Stimulated activated naive B cell treated with anti-CD40 and anti-IgM and Interleukin-4, amounts not matched to agents 10 μg/mL and 1 μg/mL and 100 μg/mL, for 72 hours (primary cell): Measurements from ENCODE around the gene SLC7A1.
"Not testable (repeated sequence)": the region's sequence is repeated elsewhere in the genome, so short reads cannot be mapped to it uniquely, and the experiment has no call there.

Source experiments
- ATAC-seq, 2 donors: fragments of 150-1000 bp; cut with Tn5 transposase; replicated peaks; 2 replicates each; pipeline ENCODE4 v1.10.0; 2021; ENCODE audit warnings: moderate library complexity in 1 of 2
- DNase-seq: peaks from one replicate; pipeline ENCODE4 v3.0.0; 2021
- H3K27ac Mint-ChIP-seq: one replicate; pipeline ENCODE4 v1.8.0; 2022; ENCODE audit warnings: mild to moderate bottlenecking, mixed read lengths
- H3K27me3 Mint-ChIP-seq, 2 donors: one replicate each; pipeline ENCODE4 v1.8.0; 2022; ENCODE audit warnings: mixed read lengths in 2 of 2
- H3K36me3 Mint-ChIP-seq, 2 donors: one replicate each; pipeline ENCODE4 v1.8.0; 2022; ENCODE audit warnings: mixed read lengths in 2 of 2, mild to moderate bottlenecking in 1 of 2
- H3K4me1 Mint-ChIP-seq, 2 donors: one replicate each; pipeline ENCODE4 v1.8.0; 2022; ENCODE audit warnings: mixed read lengths in 2 of 2, mild to moderate bottlenecking in 1 of 2
- H3K4me3 Mint-ChIP-seq, 2 donors: one replicate each; pipeline ENCODE4 v1.8.0; 2022; ENCODE audit warnings: mild to moderate bottlenecking in 2 of 2, mixed read lengths in 2 of 2, moderate library complexity in 1 of 2
- H3K9me3 Mint-ChIP-seq, 2 donors: one replicate each; pipeline ENCODE4 v1.8.0; 2022; ENCODE audit warnings: mixed read lengths in 2 of 2, mild to moderate bottlenecking in 1 of 2

SLC7A1 gene

DNA sequence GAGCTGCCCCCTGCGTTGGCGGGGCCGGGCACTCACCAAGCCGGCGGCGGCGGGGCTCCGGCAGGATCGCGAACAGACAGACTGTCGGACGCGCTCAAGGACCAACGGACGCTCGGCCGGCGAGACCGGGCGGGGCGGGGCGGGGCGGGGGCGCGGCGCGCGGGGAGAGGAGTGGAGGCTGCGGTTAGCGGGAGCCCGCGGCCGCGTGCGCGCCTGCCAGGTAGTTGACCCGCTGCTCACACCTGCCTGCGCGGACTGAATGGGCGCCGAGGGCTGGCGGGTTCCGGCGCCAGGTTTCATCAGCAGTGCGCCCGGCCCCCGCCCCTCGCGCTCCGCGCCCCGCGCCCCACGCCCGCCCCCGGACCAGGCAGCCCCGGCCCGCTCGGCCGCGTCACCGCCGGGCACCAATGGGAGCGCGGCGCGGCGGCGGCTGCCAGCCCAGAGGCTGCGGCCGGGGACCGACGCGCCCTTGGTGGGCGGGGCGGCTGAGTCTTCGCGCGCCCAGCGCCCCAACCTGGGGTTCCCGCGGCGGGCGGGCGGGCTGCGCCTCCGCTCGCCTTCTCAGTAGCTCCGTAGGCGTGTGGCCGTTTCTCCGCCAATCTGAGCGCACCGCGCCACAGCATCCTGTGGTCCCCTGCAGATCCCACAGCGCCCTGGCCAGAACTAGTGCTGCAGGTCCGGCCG lies at the start of gene SLC7A1:
SLC7A1 (minus strand) TSS at position 309 of the 684 bp plus-strand sequence. CDS start 59,500 bp downstream, outside the sequence.
- peaks cover 3 to 6% of the 10 kb centered on the region in 2 donors for H3K27me3 Mint-ChIP-seq
- ATAC-seq (peak; percentile 81 to 88), DNase-seq (peak; percentile 80)
- H3K4me1 Mint-ChIP-seq = peaks cover 19 to 44% of the 10 kb centered on the region in 2 donors
- H3K36me3 Mint-ChIP-seq = peaks cover 5 to 13% of the 10 kb centered on the region in 2 donors
- H3K4me3 Mint-ChIP-seq = peak within 1 kb of the TSS; percentile 90 to 94
- no peaks in the 10 kb centered on the region for H3K9me3 Mint-ChIP-seq
- H3K27ac Mint-ChIP-seq = peak within 1 kb of the TSS; percentile 97

DNA sequence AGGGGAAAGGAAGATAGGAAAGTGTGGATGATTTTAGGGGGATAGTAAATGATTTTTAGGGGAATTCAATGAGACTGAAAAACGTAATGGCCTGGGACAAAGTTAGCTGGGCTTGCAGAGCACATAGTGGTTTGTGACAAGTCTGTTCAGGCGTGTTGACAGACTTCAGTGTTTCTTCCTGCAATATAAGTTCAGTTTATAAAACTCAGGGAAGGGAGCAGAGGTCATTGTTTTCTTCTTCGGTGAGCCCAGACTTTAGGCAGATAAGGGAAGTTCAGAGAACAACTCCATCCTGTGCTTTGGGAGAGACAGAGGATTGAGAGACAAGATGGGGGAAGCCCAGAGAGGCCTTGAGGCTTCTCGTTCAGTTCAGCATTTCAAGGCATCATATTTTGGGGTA lies 45.2 kb upstream of the SLC7A1 start:
- Mint-ChIP-seq H3K36me3 (no peaks in the 10 kb centered on the region), H3K4me1 (no peaks in the 10 kb centered on the region), H3K27me3 (peaks cover 21 to 24% of the 10 kb centered on the region in 2 donors), H3K27ac (no peak overlapping the region), H3K4me3 (no peak overlapping the region), H3K9me3 (peaks cover 0 to 2% of the 10 kb centered on the region in 2 donors)
- ATAC-seq (no peak), DNase-seq (no peak)

DNA sequence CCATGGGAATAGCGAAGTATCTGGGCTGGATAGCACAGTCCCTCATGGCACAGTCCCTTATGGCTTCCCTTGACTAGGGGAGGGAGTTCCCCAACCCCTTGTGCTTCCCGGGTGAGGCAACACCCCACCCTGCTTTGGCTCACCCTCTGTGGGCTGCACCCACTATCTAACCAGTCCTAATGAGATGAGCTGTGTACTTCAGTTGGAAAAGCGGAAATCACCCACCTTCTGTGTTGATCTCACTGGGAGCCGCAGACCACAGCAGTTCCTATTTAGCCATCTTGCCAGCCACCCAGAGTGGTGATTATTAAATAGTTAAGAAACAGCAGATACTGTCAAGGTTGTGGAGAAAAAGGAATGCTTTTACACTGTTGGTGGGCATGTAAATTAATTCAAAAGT lies 41.3 kb upstream of the SLC7A1 start:
- not testable (repeated sequence) for H3K36me3 Mint-ChIP-seq, H3K27ac Mint-ChIP-seq, H3K4me1 Mint-ChIP-seq, ATAC-seq, DNase-seq, H3K9me3 Mint-ChIP-seq, H3K4me3 Mint-ChIP-seq
- peaks cover 43 to 58% of the 10 kb centered on the region in 2 donors for H3K27me3 Mint-ChIP-seq

DNA sequence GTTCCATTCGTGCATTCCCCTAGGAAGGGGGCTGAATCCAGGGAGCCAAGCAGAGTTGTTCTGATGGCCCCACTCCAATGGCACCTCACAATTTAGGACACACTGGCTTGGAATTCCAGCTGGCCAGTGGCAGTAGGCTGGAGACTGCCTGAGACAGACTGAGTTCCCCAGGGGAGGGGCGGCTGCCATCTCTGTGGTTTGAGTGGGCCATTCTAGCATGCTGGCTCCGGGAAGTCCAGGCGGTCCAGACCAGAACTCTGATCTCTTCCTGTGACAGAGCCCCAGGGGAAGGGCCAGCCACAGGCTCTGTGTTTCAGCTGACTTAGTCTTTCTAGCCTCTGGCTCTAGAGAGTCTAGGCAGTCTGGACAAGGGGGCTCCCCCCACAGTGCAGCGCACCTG lies 29.5 kb upstream of the SLC7A1 start:
- ATAC-seq (no peak), DNase-seq (no peak)
- H3K27me3 Mint-ChIP-seq = peaks cover 23 to 56% of the 10 kb centered on the region in 2 donors
- no peak overlapping the region for H3K4me3 Mint-ChIP-seq
- peaks cover 3 to 10% of the 10 kb centered on the region in 2 donors for H3K4me1 Mint-ChIP-seq
- no peak overlapping the region for H3K27ac Mint-ChIP-seq
- H3K9me3 Mint-ChIP-seq = peaks cover 0 to 9% of the 10 kb centered on the region in 2 donors
- H3K36me3 Mint-ChIP-seq = peaks cover 0 to 3% of the 10 kb centered on the region in 2 donors

DNA sequence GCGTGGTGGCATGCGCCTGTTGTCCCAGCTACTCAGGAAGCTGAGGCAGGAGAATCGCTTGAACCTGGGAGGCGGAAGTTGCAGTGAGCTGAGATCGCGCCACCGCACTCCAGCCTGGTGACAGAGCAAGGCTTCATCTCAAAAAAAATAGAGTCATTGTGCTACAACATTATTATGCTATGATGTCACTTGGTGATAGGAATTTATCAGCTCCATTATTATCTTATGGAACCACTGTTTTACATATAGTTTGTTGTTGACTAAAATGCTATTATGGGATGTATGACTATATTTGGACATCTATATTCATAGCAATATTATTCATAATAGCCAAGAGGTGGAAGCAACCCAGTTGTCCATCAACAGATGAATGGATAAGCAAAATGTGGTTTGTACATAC lies 26.4 kb upstream of the SLC7A1 start:
- Mint-ChIP-seq H3K36me3 (peaks cover 0 to 3% of the 10 kb centered on the region in 2 donors), H3K4me1 (no peaks in the 10 kb centered on the region), H3K4me3 (no peak overlapping the region), H3K27ac (no peak overlapping the region), H3K27me3 (peaks cover 34 to 56% of the 10 kb centered on the region in 2 donors), H3K9me3 (peaks cover 8 to 12% of the 10 kb centered on the region in 2 donors)
- no peak for ATAC-seq
- no peak for DNase-seq

DNA sequence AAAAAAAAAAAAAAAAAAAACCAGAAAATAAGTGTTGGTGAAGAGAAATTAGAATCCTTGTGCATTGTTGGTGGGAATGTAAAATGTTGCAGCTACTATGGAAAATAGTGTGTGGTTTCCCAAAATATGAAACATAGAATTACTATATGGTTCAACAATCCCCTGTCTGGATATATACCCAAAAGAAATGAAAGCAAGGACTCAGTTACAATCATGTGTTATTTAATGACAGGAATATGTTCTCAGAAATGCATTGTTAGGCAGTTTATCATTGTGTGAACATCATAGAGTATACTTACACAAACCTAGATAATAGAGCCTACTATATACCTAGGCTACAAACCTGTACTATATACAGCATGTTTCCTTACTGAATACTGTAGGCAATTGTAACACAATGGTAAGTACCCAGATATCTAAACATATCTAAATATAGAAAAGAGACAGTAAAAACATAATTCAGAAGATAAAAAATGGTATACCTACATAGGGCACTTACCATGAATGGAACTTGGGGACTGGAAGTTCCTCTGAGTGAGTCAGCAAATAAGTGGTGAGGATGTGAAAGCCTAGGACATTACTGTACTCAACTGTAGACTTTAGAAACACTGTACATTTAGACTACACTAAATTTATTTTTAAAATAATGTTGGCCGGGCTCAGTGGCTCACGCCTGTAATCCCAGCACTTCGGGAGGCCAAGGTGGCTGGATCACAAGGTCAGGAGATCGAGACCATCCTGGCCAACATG lies 25.7 kb upstream of the SLC7A1 start:
- Mint-ChIP-seq H3K9me3 (peaks cover 11 to 13% of the 10 kb centered on the region in 2 donors), H3K4me3 (no peak overlapping the region), H3K36me3 (peaks cover 0 to 3% of the 10 kb centered on the region in 2 donors), H3K27ac (no peak overlapping the region), H3K27me3 (peaks cover 39 to 58% of the 10 kb centered on the region in 2 donors), H3K4me1 (no peaks in the 10 kb centered on the region)
- no peak for DNase-seq
- ATAC-seq = peak; percentile 34 to 51

DNA sequence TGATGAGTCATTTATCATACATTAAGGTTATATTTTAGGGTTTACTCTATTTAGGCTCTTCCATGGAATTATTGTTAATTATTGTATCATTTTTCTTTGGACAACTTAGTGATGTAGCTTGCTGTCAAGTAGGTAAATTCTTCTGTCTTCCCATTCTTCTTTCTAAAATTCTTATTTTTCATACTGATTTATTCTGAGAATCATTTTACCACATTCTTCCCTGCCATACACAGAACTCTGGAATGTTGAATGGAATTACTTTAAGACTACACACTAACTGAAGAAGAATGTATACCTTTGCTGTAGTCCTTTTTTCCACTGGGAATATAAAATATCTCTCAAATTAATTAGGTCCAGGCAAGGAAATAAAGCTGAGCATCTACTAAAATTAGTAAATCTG lies 24.5 kb upstream of the SLC7A1 start:
- no peak overlapping the region for H3K4me3 Mint-ChIP-seq
- peaks cover 0 to 3% of the 10 kb centered on the region in 2 donors for H3K36me3 Mint-ChIP-seq
- ATAC-seq = no peak
- DNase-seq = no peak
- no peaks in the 10 kb centered on the region for H3K4me1 Mint-ChIP-seq
- H3K9me3 Mint-ChIP-seq = peaks cover 9 to 14% of the 10 kb centered on the region in 2 donors
- H3K27ac Mint-ChIP-seq = no peak overlapping the region
- peaks cover 39 to 58% of the 10 kb centered on the region in 2 donors for H3K27me3 Mint-ChIP-seq

- H3K27me3 Mint-ChIP-seq = peaks cover 53 to 58% of the 10 kb centered on the region in 2 donors
- H3K4me3 Mint-ChIP-seq = no peak overlapping the region
- ATAC-seq (no peak), DNase-seq (no peak)
- no peaks in the 10 kb centered on the region for H3K4me1 Mint-ChIP-seq
- no peaks in the 10 kb centered on the region for H3K36me3 Mint-ChIP-seq
- no peak overlapping the region for H3K27ac Mint-ChIP-seq
- peaks cover 7 to 16% of the 10 kb centered on the region in 2 donors for H3K9me3 Mint-ChIP-seq
Measured at GRCh38 chr13:29613101-29613500, 17.6 kb upstream of the SLC7A1 start.

DNA sequence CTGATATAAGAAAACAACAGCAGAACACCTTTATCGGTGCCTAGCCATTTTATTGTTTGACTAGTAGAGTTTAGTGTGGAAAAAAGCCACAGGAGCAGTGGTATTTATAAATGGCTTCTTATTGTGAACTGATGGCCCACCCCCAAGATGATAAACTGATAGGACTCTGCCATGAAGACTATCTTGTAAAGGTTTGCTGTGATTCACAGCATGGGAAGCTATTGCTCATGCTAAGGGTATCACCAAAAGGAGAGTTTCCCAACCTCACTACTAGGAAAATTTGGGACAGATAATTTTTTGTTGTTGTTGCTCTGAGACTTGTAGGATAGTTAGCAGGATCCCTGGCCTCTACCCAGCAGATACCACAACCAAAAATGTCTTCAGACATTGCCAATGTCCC lies 12.0 kb upstream of the SLC7A1 start:
- H3K27ac Mint-ChIP-seq = no peak overlapping the region
- ATAC-seq = no peak

GRCh38 chr13:29605860-29606526 lies 10.5 kb upstream of the SLC7A1 start:
- Mint-ChIP-seq H3K9me3 (no peaks in the 10 kb centered on the region), H3K27ac (no peak overlapping the region), H3K27me3 (peaks cover 22 to 24% of the 10 kb centered on the region in 2 donors), H3K36me3 (no peaks in the 10 kb centered on the region), H3K4me3 (no peak overlapping the region), H3K4me1 (no peaks in the 10 kb centered on the region)
- no peak for ATAC-seq
- DNase-seq = no peak

More for the DNA sequence above, 12.0 kb upstream of the SLC7A1 start:
- Mint-ChIP-seq H3K36me3 (no peaks in the 10 kb centered on the region), H3K4me1 (no peaks in the 10 kb centered on the region), H3K9me3 (no peaks in the 10 kb centered on the region), H3K27me3 (peaks cover 30 to 33% of the 10 kb centered on the region in 2 donors), H3K4me3 (no peak overlapping the region)
- DNase-seq = no peak

DNA sequence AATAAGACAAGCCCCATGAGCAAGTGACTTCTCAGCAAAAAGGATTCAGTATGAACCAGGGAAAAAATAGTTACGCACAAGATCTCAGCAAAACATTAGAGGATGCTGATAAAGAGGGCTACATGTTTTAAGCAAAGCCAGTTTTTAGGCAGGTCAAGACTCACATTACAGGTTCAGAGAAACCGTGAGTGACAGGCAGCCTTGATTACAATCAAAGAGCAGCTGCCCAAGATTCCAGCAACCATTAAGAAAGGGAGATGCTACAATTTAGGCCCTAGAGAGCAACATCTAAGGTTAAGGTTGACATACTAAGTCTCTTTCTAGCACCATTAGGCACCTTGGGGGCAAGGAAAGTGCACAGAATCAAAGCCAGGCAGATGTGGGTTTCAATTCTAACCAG lies 2.8 kb upstream of the SLC7A1 start:
- H3K9me3 Mint-ChIP-seq = no peaks in the 10 kb centered on the region
- DNase-seq (no peak), ATAC-seq (no peak)
- H3K36me3 Mint-ChIP-seq = peaks cover 0 to 1% of the 10 kb centered on the region in 2 donors
- H3K4me1 Mint-ChIP-seq = peaks cover 6 to 20% of the 10 kb centered on the region in 2 donors
- H3K27me3 Mint-ChIP-seq = peaks cover 13% of the 10 kb centered on the region in 2 donors
- H3K4me3 Mint-ChIP-seq = no peak overlapping the region
- no peak overlapping the region for H3K27ac Mint-ChIP-seq

GRCh38 chr13:29597706-29598105 lies 2.2 kb upstream of the SLC7A1 start:
- Mint-ChIP-seq H3K4me1 (peaks cover 10 to 26% of the 10 kb centered on the region in 2 donors), H3K4me3 (no peak overlapping the region), H3K9me3 (no peaks in the 10 kb centered on the region), H3K27ac (no peak overlapping the region), H3K27me3 (peaks cover 7% of the 10 kb centered on the region in 2 donors), H3K36me3 (peaks cover under 1 to 1% of the 10 kb centered on the region in 2 donors)
- no peak for DNase-seq
- ATAC-seq = no peak

DNA sequence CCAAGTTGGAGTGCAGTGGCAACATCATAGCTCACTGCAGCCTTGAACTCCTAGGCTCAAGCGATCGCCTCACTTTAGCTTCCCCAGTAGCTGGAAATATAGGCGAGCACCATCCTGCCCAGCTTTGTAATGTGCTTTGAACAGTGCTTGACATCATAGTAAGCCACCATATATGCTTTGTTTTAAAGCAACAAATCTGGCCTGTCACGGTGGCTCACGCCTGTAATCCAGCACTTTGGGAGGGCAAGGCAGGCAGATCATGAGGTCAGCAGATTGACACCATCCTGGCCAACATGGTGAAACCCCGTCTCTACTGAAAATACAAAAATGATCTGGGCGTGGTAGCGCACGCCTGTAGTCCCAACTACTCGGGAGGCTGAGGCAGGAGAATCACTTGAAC lies 1.8 kb upstream of the SLC7A1 start:
- Mint-ChIP-seq H3K27me3 (peaks cover 6 to 7% of the 10 kb centered on the region in 2 donors), H3K4me1 (peaks cover 15 to 31% of the 10 kb centered on the region in 2 donors), H3K36me3 (peaks cover 1 to 5% of the 10 kb centered on the region in 2 donors), H3K9me3 (no peaks in the 10 kb centered on the region), H3K27ac (peak overlapping the region; percentile 9), H3K4me3 (no peak overlapping the region)
- DNase-seq = no peak
- ATAC-seq = no peak

DNA sequence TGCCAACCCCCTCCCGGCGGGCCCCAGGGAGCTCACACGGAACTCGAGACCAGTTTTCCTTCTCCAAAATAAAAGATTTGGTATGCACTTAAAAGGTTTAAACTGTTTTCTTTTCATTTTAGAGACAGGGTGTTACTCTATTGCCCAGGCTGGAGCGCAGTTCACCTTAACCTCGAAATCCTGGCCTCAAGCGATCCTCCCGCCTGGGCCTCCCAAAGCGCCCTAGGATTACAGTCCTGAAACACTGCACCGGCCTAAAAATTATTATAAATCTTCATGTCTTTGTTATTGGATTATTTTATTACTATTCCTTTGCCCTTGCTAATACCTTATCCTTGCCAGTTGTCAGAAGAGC lies 553 bp upstream of the SLC7A1 start:
- DNase-seq = no peak
- H3K27ac Mint-ChIP-seq = peak overlapping the region; percentile 89
- H3K4me3 Mint-ChIP-seq = peak overlapping the region; percentile 80 to 94
- H3K36me3 Mint-ChIP-seq = peaks cover 5 to 13% of the 10 kb centered on the region in 2 donors
- H3K27me3 Mint-ChIP-seq = peaks cover 6 to 7% of the 10 kb centered on the region in 2 donors
- no peak for ATAC-seq
- peaks cover 18 to 42% of the 10 kb centered on the region in 2 donors for H3K4me1 Mint-ChIP-seq
- no peaks in the 10 kb centered on the region for H3K9me3 Mint-ChIP-seq
